Tongue (tissue), 2 donors: ENCODE measurements around the gene IGSF21. TPM values are rescaled to one million over a fixed set of nuclear protein-coding genes. Genes with fewer than 3 reads are reported as not detected.

Source experiments
- DNase-seq: peaks from one replicate; pipeline ENCODE4 v3.0.0-alpha.2; 2015
- total RNA-seq: library from RNA; depleted of rRNA; stranded (reverse); fragments of >200 nt; gene quantifications from one replicate; pipeline ENCODE4 v1.2.3, GENCODE V29; 2014

The IGSF21 gene
- total RNA-seq, 1 donor from 2014 or later, result not detected

DNA sequence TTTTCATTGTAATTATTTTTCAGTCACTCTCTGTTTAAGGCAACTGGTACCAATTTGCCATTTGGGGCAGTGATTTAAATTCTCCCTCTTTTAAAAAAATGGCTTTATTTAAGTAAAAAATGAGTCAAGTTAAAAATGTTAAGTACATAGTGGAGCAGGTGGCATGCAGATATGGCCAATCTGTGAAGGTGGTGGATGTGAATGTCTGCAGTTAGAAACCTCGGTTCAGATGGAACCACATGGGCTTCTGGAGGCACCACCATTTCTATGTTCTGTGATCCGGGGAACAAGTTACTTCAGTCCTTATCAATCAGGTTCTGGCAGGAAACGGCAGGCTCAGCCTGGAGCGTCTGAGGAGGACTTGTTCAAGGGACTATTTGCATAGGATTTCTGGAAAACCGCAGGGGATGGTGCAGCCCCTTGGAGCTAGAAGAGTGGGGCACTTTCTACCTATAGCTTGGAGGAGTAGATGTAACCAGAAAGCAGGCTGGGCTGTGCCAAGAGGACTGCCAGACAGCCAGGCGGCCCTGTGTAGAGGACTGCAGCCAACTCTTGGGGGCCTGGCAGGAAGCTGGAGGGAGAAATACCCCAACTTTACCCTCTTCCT, 12.3 kb downstream of the IGSF21 start:
- no peak for DNase-seq

- no peak for DNase-seq
Measured at GRCh38 chr1:18120638-18121037, 13.0 kb downstream of the IGSF21 start.

DNA sequence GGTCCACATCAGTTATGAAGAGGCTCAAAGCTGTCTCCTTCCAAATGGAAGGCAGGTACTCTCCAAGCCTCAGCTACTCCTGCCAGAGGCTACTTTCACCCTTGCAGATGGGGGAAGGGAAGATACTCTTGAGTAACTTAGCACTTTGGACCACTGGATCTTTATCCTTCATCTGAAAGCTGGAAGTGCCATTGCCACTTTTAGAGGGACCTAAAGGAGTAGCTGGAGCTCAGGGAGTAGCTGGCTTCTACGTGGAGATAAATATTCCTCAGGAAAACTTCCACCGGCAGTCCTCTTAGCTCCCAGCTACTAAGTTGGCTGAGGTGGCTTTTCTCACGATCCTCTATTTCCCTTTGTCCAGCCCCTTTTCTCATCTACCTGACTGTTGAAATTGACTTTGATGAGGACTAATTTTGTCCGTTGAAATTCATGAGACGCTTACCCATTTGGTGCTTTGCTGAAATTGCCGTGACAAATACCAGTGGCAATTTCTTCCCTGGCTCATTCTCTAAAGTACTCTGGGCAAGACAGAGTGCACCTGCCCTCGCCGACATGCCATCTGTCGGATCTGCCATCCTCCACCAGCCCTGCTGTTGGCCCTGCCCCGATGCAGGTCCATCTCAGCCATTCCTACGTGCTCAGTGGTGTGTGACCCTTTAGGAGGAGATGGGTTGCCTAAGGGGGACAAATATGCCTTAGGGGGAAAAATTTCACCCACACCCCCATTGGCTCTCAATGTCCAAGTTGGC, 13.6 kb downstream of the IGSF21 start:
- DNase-seq, result no peak

GRCh38 chr1:18123467-18123992, 15.9 kb downstream of the IGSF21 start:
- no peak for DNase-seq

DNA sequence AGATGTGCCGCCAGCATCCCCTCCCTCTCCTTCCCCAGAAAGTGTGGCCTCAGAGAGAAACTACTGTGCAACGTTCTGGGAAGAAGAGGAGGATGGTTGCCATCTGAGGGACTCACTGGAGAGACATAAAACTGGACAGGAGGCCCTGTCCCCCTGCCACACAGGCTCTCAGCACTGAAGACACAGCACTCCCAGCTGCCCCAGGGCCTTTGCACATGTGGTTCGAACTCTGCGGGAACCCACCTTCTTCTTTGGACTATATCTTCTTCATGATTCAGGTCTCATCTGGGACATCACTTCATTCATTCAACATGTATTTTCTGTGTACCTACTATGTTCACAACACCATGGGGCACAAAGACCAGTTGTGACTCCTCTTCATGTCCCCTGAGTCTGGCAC, 17.4 kb downstream of the IGSF21 start:
- DNase-seq, result no peak

- peak; percentile 78 for DNase-seq
Measured at GRCh38 chr1:18126616-18127015, 19.0 kb downstream of the IGSF21 start.

- no peak for DNase-seq
Measured at GRCh38 chr1:18128298-18128697, 20.7 kb downstream of the IGSF21 start.

DNA sequence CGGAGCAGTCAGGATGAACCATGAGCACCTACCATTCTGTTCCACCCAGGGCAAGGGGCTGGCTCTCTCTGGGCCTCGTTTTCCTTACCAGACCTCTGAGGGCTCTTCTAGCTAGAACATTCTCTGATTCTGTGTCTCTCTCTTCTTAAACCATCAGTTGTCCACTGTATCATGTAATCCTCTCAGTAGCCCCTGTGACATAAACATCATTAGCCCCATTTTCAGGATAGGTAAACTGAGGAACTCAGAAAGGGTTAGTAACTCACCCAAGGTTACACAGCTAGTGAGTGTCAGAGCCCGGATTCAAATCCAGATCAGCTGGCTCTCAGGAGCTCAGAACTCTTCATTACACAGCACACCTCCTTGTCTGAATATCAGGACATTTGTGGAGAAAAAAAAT, 22.8 kb downstream of the IGSF21 start:
- DNase-seq, result no peak

DNA sequence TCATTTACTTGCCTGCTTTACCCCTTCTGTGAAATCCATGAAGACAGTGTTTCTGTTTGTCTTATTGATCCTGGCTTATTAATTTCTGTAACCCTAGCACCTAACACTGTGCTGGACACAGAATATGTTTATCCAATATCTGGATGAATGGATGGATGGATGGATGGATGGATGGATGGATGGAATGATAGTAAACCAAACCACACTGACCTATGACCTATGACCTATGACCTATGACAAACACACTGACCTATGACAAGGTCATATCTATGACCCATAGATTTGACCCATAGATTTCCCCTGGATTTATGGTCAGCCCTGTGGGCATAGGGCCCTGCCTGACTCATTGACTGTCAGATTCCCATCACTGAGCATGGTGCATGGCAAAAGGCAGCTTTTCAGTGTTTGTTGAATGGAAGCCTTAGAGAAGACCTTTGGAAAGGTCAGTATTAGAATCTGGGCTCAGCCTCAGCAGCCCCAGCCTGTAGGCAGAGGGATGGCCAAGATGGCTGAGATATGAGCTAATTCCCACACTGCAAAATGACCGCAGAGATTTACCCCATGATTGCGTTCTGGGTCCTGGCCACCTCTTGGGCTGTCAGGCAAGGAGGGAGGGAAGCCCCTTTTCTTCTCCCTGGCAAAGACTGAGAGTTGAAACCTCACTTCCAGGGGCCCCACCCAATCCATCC, 24.6 kb downstream of the IGSF21 start:
- no peak for DNase-seq

DNA sequence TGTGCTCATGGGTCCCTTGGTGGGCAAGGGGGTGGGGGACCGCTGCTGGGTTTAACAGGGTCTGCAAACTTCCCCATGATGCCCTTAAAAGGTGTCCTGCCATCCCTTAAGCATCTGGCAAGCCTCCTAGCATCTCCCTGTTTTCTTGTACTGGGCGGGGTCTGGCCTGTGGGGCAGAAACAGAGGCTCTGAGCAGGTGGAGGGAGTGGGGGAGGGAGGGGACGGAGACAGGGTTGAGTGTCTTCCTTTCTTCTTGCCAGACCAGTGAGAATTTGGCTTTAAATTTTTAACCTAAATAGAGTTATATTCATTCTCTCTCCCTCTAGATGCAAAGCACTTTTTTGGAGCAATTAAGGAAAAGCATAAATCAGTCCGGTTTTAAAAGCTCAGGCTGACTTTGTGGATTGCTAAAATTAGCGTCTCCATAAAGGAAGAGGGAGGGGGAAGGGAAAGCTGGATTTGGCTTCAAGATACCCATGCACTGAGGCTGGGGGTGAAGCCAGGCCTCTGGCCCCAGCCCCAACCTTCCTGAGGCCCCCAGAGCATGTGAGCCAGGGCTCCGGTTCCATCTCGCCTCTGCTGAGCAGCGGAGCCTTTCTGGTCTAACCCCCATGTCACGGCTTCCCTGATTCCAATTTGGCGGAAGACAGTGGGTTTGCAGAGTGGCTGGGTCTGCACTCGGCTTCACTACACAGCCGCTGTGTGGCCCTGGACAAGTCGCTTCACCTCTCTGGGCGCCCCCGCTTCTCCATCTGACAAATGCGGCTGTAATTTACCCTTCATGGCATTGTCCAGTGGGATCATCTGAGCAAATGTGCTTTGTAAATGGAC, 25.3 kb downstream of the IGSF21 start:
- no peak for DNase-seq

GRCh38 chr1:18134324-18135046, 26.9 kb downstream of the IGSF21 start:
- no peak for DNase-seq

DNA sequence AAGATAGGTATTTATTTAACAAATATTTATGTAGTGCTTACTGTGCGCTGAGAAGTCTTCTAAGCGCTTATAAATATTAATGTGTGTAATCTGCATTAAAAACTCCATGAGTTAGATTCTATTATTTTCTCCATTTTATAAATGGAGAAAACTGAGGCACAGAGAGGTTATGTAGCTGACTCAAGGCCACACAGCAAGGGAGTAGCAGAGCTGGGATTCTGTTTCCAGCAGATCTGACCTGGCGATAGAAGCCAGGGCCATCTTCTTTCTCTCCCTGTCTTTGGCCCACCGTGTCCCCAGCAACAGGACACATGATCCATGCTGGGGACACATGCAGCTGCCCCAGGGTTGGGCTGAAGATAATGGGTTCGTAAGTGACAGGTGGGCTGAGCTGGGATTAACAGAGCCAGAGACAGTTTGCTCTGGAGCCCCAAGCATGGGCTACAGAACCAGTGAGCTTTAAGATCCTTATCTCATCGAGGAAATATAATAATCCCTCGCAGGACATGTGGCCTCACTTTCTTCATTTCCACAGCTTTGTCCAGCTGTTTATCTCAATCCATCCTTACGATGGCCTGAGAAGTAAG, 30.3 kb downstream of the IGSF21 start:
- peak; percentile 45 for DNase-seq

DNA sequence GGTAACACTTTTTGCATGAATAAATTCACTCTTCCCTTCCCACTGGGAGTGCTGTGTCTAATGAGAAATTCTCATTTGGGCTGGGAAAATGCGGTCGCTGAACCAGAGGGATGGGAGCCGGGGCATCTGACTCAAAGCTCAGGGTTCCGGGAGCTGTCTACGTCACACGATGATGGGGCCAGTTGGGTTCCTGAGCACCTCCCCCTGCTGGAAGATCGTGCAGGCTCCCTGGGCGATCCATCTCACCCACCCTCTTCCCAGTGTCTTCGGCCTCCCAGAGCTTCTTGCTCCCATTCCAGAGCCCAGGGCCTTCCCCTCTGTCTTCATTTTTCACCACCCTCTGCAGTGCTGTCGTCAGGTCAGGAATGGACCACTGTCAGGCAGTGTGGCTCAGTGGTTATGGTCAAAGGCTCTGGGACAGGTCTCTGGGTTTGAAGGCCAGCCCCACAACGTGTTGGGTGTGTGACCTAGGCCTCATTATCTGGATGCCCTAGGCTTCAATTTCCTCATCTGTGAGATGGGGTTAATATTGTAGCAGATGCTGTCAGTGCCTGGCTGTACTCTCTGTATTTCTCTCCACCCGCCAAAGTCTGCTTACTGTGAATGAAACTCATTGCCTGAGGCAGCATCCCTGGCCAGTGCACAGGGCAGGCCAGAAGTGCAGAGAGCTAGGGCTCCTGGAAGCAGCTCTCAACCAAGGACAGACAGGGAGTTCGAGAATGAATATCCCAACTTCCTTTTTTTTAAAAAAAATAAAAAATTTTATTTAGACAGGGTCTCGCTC, 31.8 kb downstream of the IGSF21 start:
- no peak for DNase-seq

- no peak for DNase-seq
Measured at GRCh38 chr1:18140411-18140810, 32.8 kb downstream of the IGSF21 start.

- DNase-seq, result no peak
Measured at GRCh38 chr1:18141661-18142060, 34.1 kb downstream of the IGSF21 start.

GRCh38 chr1:18142471-18142870, 34.9 kb downstream of the IGSF21 start:
- DNase-seq, result no peak

DNA sequence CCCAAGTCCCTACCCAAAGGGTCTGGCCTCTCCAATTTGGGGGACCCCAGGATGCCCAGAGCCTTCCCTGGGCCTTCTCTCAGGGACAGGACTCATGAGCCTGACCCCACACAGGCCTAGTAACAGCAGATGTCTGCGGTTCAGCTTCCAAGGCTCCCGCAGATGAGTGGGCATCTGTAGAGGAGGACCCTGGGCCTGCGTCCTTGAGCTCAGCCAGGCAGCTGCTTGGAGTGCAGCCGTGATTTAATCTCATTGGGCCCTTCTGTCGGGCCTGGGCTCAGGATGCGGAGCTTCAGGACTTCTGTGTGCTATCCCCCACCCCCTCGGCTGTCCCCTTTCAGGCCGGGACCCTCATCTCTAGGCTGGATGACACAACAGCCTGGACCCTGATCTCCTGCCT, 35.4 kb downstream of the IGSF21 start:
- DNase-seq, result peak; percentile 12

DNA sequence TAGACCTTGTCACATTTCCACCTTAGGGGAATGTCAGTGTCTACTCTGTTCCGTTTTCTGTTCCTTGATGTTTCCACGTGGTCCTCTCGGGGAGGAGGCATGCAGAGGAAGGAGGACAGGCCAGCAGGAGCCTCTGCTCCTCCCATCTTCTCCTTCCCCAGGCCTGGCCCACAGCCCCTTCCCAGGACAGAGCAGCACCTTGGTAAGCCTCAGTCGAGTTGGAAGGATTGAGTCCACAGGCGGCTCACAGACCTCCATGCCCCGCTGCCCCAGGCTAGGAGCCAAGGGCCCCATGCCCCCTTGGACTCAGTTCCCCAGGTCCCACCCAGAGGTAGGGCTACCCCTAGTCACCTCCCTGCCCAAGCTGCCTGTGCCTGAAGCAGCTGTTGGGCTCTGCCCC, 36.5 kb downstream of the IGSF21 start:
- no peak for DNase-seq

DNA sequence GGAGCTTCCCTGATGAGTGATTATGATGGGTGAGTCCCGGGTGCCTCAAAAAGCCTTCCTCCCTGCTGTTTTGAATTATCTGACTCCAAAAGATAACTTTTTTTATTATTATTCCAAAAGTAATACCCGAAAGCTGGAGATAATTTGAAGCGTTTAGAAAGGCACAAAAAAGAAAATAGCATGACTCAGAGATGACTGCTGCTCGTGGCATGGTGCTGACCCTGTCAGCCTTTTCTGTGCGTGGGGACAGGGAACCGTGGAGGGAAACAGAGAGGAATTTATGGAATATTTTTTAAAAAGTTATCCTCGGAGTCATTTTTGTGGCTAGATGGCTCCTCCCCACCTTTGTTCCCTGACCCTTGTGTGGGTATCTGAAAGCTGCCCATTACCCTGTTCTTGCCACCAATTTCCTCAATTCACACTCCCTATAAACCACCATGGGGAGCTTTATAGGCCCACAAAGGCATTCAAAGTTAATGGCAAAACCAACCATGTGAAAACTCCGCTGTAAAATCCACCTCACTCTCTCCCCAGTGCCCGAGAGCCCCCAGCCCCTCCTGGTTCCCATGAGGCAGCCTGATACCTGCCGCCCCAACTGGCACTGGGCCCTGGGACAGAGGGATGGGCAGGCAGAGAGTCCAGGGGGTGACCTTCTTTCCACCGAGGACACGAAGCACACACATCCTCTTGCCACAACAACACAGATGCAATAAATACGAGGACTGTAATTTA, 37.5 kb downstream of the IGSF21 start:
- no peak for DNase-seq
